MCF 10A (cell line): ENCODE data around the gene FGD4. TPM values are rescaled to one million over a fixed set of nuclear protein-coding genes. Genes with fewer than 3 reads are reported as not detected.

Source experiments
- BruUV-seq: library from RNA; stranded (reverse); fragments of 400-500 nt; replicated peaks from 2 replicates; lab custom pipeline; 2021; lab: Mats Ljungman, UMichigan
- CTCF ChIA-PET: fragments of 300-600 bp; sonication (Branson Sonifier 250); formaldehyde crosslinking; extraction: SDS; loops from one replicate; lab custom pipeline; 2021; ENCODE audit warnings: antibody characterized with exemption, inconsistent platforms; lab: Yijun Ruan, JAX
- POLR2A ChIA-PET: fragments of 300-600, 350-650 bp; sonication (Branson Sonifier 250); formaldehyde crosslinking; extraction: SDS; loops from one replicate; lab custom pipeline; 2020; ENCODE audit warnings: antibody characterized with exemption, inconsistent platforms; lab: Yijun Ruan, JAX
- DNase-seq: peaks from one replicate; pipeline ENCODE4 v3.0.0-alpha.2; 2018; ENCODE audit not compliant: unreplicated experiment
- H3K27ac Mint-ChIP-seq: one replicate; pipeline ENCODE4 v1.8.0; 2022; ENCODE audit warnings: mild to moderate bottlenecking, low read depth, mixed read lengths; ENCODE audit not compliant: unreplicated experiment
- H3K27me3 Mint-ChIP-seq: one replicate; pipeline ENCODE4 v1.8.0; 2022; ENCODE audit warnings: mixed read lengths; ENCODE audit not compliant: insufficient read depth, unreplicated experiment
- H3K36me3 Mint-ChIP-seq: one replicate; pipeline ENCODE4 v1.8.0; 2022; ENCODE audit warnings: mild to moderate bottlenecking, moderate library complexity, mixed read lengths; ENCODE audit not compliant: insufficient read depth, unreplicated experiment
- H3K4me1 Mint-ChIP-seq: one replicate; pipeline ENCODE4 v1.8.0; 2022; ENCODE audit warnings: mixed read lengths; ENCODE audit not compliant: insufficient read depth, unreplicated experiment
- H3K4me3 Mint-ChIP-seq: one replicate; pipeline ENCODE4 v1.8.0; 2022; ENCODE audit warnings: mild to moderate bottlenecking, moderate library complexity, mixed read lengths; ENCODE audit not compliant: unreplicated experiment
- H3K9me3 Mint-ChIP-seq: one replicate; pipeline ENCODE4 v1.8.0; 2022; ENCODE audit warnings: mixed read lengths; ENCODE audit not compliant: unreplicated experiment
- CTCF ChIP-seq: fragments of 200-600 bp; IDR thresholded peaks from one replicate; pipeline ENCODE4 v1.8.0; 2022; ENCODE audit warnings: antibody characterized with exemption, mild to moderate bottlenecking; ENCODE audit not compliant: unreplicated experiment
- intact Hi-C: fragments of 100-400 bp; cut with micrococcal nuclease; formaldehyde crosslinking; loops from 2 replicates; pipeline ENCODE4 v1.14.1; 2022
- total RNA-seq: library from RNA; stranded (reverse); gene quantifications from 2 replicates; pipeline ENCODE4 v1.2.3, GENCODE V29; 2022

Gene FGD4
- total RNA-seq, 1 experiment from 2014 or later, result 34.7 TPM

DNA sequence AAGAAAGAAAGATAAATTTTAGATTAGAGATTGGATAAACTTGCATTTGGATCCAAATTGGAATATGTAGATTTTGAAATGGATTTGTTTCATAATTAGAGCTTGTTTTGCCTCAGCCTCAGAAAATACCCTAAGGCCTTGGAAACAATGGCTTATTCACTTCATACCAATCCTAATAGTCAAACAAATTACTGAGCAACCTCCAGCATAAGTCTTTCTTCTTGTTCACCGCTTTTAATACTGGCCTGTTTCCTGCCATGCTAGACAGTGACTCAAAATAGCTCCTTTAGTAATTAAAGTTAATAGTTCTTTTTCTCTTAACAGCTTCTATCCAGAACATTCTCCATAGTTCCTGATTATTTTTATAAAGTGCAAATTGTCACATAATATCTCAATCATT, 168.9 kb downstream of the FGD4 start:
- H3K4me3 Mint-ChIP-seq, result no peak overlapping the region
- intact Hi-C loops, result no loop called here
- peaks cover 63% of the 10 kb centered on the region for H3K36me3 Mint-ChIP-seq
- BruUV-seq, result no TSS peak
- DNase-seq, result peak; percentile 82
- CTCF ChIA-PET, result interaction anchor here (0.6 to 1.0 kb wide), 3 partner anchors 15 to 204 kb away, joined by 3 read pairs; no protein-coding TSS in a partner anchor
- POLR2A ChIA-PET, result interaction anchor here (0.6 to 1.7 kb wide), 14 partner anchors 13 to 169 kb away, joined by 3 to 9 read pairs (median 4); partner anchors contain the start of gene FGD4
- peaks cover 46% of the 10 kb centered on the region for H3K4me1 Mint-ChIP-seq
- no peaks in the 10 kb centered on the region for H3K27me3 Mint-ChIP-seq
- H3K9me3 Mint-ChIP-seq, result no peaks in the 10 kb centered on the region
- H3K27ac Mint-ChIP-seq, result peak overlapping the region; percentile 66
- no peak for TF ChIP-seq CTCF

DNA sequence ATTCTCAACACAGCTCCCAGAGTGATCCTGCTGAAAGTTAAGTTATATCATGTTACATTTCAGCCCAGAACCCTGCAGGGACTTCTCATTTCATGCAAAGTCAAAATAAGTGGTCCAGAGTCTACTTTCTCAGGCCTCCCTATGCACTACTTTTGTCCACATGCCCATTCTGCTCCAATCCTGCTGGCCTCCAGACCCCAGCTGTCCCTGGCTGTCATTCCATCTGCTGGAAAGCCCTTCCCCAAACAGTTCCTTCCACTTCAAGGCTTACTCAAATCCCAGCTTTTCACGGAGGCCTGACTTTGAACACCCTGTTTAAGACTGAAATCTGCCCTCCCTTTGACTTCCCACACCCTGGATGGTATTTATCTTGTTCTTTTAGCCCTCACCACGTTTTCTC, 169.9 kb downstream of the FGD4 start:
- no TSS peak for BruUV-seq
- no peak for DNase-seq
- no peak for TF ChIP-seq CTCF
- H3K27me3 Mint-ChIP-seq, result no peaks in the 10 kb centered on the region
- intact Hi-C loops, result no loop called here
- peak overlapping the region; percentile 66 for H3K27ac Mint-ChIP-seq
- ChIA-PET POLR2A (interaction anchor here (1.2 to 1.6 kb wide), 2 partner anchors 18 to 37 kb away, joined by 4 to 9 read pairs; no protein-coding TSS in a partner anchor), CTCF (no interaction called here)
- no peaks in the 10 kb centered on the region for H3K9me3 Mint-ChIP-seq
- peak overlapping the region; percentile 8 for H3K4me3 Mint-ChIP-seq
- peaks cover 46% of the 10 kb centered on the region for H3K4me1 Mint-ChIP-seq
- peaks cover 64% of the 10 kb centered on the region for H3K36me3 Mint-ChIP-seq

- TF ChIP-seq CTCF, result no peak
- no TSS peak for BruUV-seq
- H3K27me3 Mint-ChIP-seq, result no peaks in the 10 kb centered on the region
- no peak for DNase-seq
- H3K9me3 Mint-ChIP-seq, result peaks cover 7% of the 10 kb centered on the region
- H3K4me1 Mint-ChIP-seq, result peaks cover 11% of the 10 kb centered on the region
- H3K27ac Mint-ChIP-seq, result no peak overlapping the region
- intact Hi-C loops, result no loop called here
- H3K36me3 Mint-ChIP-seq, result peaks cover 55% of the 10 kb centered on the region
- ChIA-PET POLR2A (interaction anchor here (0.8 kb wide), 1 partner anchor 48 kb away, joined by 3 read pairs; no protein-coding TSS in a partner anchor), CTCF (no interaction called here)
- no peak overlapping the region for H3K4me3 Mint-ChIP-seq
Observed at GRCh38 chr12:32574585-32574984, 175.2 kb downstream of the FGD4 start.

GRCh38 chr12:32577328-32577727, 178.0 kb downstream of the FGD4 start:
- peaks cover 7% of the 10 kb centered on the region for H3K9me3 Mint-ChIP-seq
- no peaks in the 10 kb centered on the region for H3K27me3 Mint-ChIP-seq
- H3K4me1 Mint-ChIP-seq, result peaks cover 13% of the 10 kb centered on the region
- CTCF ChIA-PET, result interaction anchor here (0.9 kb wide), 1 partner anchor 80 kb away, joined by 5 read pairs; no protein-coding TSS in a partner anchor
- TF ChIP-seq CTCF, result no peak
- intact Hi-C loops, result no loop called here
- no peak overlapping the region for H3K27ac Mint-ChIP-seq
- no peak overlapping the region for H3K4me3 Mint-ChIP-seq
- DNase-seq, result no peak
- BruUV-seq, result no TSS peak
- H3K36me3 Mint-ChIP-seq, result peaks cover 61% of the 10 kb centered on the region
- POLR2A ChIA-PET, result no interaction called here
